Coronary artery (tissue), 2 donors: ENCODE results near the gene LCN9.

ENCODE experiments used
- DNase-seq: peaks from one replicate; pipeline ENCODE4 v3.0.0-alpha.2; 2017; ENCODE audit warnings: low spot score
- H3K27ac ChIP-seq, 2 donors: fragments of 200-600 bp; sonication (generic); one replicate each; pipeline ENCODE4 v1.5.1; 2016 to 2019
- H3K4me3 ChIP-seq: fragments of 200-600 bp; sonication (generic); 2 replicates; pipeline ENCODE4 v1.5.1; 2016; ENCODE audit warnings: mild to moderate bottlenecking, moderate library complexity
- CTCF ChIP-seq: fragments of 200-600 bp; sonication (generic); IDR thresholded peaks from one replicate; pipeline ENCODE4 v1.5.1; 2019; ENCODE audit warnings: antibody characterized with exemption

Gene LCN9

GRCh38 chr9:135617538-135617900 is 45.6 kb upstream of the LCN9 start:
- H3K27ac ChIP-seq, result no peak overlapping the region

GRCh38 chr9:135617991-135618411 is 45.1 kb upstream of the LCN9 start:
- DNase-seq, result no peak
- no peak for TF ChIP-seq CTCF
- no peak overlapping the region for H3K4me3 ChIP-seq

More at GRCh38 chr9:135617538-135617900, 45.6 kb upstream of the LCN9 start:
- no peak for DNase-seq
- no peak for TF ChIP-seq CTCF
- no peak overlapping the region for H3K4me3 ChIP-seq

GRCh38 chr9:135618866-135619598 is 44.1 kb upstream of the LCN9 start:
- TF ChIP-seq CTCF, result no peak
- Histone ChIP-seq H3K4me3 (no peak overlapping the region), H3K27ac (no peak overlapping the region)
- peak; percentile 65 for DNase-seq

More at GRCh38 chr9:135617991-135618411, 45.1 kb upstream of the LCN9 start:
- no peak overlapping the region for H3K27ac ChIP-seq

DNA sequence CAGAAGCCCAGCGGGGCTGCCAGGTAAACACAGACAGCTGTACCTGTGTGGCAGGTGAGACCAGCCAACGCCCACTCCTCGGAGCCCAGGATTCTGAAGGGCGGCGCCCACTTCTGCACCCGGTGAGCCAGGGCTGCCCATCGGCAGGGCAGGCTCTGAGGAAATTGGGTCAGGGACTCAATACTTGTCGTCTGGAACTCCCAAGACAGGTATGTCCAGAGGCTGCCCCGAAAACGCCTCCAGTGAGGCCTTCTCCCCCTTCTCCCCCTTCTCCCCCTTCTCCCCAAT is 43.6 kb upstream of the LCN9 start:
- TF ChIP-seq CTCF, result no peak
- Histone ChIP-seq H3K4me3 (no peak overlapping the region), H3K27ac (no peak overlapping the region)
- peak; percentile 57 for DNase-seq

GRCh38 chr9:135620558-135620957 is 42.6 kb upstream of the LCN9 start:
- H3K27ac ChIP-seq, result no peak overlapping the region
- no peak for TF ChIP-seq CTCF
- H3K4me3 ChIP-seq, result no peak overlapping the region
- no peak for DNase-seq

DNA sequence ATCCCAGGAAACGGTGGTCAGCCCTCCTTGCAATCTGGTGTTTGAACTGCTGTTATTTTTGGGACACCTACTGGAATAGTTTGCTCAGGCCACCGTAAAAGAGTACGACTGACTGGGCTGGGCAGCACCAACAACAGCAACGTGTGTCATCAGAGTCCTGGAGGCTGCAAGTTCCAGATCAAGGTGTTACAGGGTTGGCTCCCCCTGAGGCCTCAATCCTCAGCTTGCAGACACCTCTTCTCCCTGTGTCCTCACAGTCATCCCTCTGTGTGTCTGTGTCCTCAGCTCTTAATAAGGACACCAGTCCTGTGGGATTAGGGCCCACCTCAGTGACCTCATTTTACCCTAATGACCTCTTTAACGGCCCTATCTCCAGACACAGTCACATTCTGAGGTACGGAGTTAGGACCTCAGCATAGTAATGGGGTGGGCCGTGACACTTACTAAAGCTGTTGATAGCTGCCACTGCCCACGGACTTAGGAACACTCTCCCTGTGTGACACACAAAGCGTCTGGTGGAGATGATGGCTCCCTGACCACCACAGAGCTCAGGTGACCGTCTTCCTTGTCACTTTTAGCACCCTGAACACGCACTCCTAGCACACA is 40.6 kb upstream of the LCN9 start:
- no peak overlapping the region for H3K27ac ChIP-seq
- no peak for TF ChIP-seq CTCF
- DNase-seq, result peak; percentile 47
- H3K4me3 ChIP-seq, result no peak overlapping the region

- Histone ChIP-seq H3K27ac (no peak overlapping the region), H3K4me3 (no peak overlapping the region)
- peak; percentile 31 for DNase-seq
- TF ChIP-seq CTCF, result no peak
Measured at GRCh38 chr9:135624282-135624681, 38.8 kb upstream of the LCN9 start.
